Measurements from ENCODE around the gene CALML5.

Gene CALML5, protein sequence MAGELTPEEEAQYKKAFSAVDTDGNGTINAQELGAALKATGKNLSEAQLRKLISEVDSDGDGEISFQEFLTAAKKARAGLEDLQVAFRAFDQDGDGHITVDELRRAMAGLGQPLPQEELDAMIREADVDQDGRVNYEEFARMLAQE

DNA sequence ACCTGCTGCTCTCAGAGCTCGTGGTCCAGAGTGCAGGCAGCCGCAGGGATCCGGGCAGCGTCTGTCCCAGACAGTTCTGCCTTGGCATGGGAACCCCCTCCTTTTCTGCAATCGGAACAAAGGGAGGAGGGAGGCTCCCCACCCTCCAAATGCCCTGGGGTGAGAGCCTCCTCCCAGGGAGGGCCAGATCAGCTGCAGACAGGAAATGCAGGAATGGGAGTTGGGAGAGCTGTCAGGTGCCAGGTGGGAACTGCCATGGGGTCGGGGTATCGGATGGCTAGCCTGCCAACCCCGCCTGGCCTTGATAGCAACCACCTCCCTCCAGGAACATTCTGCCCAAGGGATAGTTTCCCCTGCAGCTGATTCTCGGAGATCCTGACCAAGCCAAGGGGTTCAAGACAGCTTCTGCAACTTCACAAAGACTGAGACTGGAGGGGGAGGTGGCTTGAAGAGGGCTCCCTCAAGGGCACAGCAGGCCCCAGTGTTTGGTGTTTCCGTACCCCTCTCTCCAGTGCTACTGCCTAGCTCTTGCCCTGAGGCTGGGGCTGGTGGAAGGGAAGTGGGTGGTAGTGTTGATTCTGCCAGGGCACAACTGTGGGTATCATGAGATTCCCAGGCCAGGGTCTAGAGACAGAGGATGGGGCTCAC, at the start of gene CALML5:
CALML5 (minus strand) TSS at position 78 of the 648 bp plus-strand sequence. CDS start 132 bp downstream, outside the sequence.
- no peak for DNase-seq

- no peak for DNase-seq
Observed at GRCh38 chr10:5547931-5548660, 48.7 kb upstream of the CALML5 start.

- DNase-seq: no peak
Observed at GRCh38 chr10:5547681-5547930, 48.2 kb upstream of the CALML5 start.

- no peak for DNase-seq
Observed at GRCh38 chr10:5546891-5547680, 47.7 kb upstream of the CALML5 start.

DNA sequence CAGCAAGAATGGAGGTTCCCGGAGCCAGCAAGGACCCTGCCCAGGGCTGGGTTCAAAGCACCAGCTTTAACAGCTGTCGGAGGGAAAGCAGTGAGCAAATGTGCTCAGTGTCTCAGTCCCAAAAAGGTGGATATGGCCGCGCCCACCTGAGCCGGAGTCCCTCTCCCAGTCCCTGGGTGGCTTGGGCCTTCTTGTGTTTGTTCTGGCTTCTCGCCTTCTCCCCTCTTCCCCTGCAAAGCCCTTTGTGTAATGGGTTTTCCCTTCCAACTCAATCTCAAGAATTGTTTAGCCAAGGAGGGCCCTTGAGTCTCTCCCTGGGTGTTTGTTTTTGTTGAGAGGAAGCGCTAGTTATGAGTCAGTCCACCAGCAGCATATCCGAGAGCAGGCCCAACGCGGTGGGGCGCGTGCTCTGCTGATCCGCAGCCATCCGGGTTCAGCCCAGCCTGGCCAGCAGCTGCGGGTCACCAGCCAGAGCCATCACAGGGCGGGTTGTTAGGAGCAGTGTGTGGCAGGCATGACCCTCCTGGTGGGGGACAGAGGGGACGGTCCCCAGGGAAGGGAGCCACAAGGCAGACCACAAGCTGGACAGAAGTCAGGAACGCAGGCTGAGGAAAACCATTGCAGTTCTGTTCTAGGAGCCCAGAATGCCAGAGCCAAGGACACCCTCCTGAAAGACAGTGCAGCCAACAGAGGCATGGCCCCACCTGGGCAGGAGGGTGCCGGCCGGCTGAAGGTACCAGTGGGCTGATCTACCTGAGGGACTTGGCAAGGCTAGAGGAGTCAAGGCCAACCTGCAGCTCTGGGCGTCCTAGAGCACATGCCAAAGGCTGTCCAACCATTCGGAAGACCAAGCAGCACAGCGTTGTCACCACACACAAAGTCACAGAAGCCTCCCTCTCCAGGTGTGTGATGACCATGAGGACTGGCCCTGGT, 46.7 kb upstream of the CALML5 start:
- no peak for DNase-seq

GRCh38 chr10:5545426-5545777, 46.0 kb upstream of the CALML5 start:
- DNase-seq: no peak

- DNase-seq: no peak
Observed at GRCh38 chr10:5545011-5545410, 45.6 kb upstream of the CALML5 start.

- no peak for DNase-seq
Observed at GRCh38 chr10:5544216-5544805, 44.9 kb upstream of the CALML5 start.

- no peak for DNase-seq
Observed at GRCh38 chr10:5543623-5544022, 44.3 kb upstream of the CALML5 start.

GRCh38 chr10:5542100-5542499, 42.7 kb upstream of the CALML5 start:
- DNase-seq: no peak

GRCh38 chr10:5540891-5541290, 41.5 kb upstream of the CALML5 start:
- no peak for DNase-seq

GRCh38 chr10:5540080-5540479, 40.7 kb upstream of the CALML5 start:
- no peak for DNase-seq

DNA sequence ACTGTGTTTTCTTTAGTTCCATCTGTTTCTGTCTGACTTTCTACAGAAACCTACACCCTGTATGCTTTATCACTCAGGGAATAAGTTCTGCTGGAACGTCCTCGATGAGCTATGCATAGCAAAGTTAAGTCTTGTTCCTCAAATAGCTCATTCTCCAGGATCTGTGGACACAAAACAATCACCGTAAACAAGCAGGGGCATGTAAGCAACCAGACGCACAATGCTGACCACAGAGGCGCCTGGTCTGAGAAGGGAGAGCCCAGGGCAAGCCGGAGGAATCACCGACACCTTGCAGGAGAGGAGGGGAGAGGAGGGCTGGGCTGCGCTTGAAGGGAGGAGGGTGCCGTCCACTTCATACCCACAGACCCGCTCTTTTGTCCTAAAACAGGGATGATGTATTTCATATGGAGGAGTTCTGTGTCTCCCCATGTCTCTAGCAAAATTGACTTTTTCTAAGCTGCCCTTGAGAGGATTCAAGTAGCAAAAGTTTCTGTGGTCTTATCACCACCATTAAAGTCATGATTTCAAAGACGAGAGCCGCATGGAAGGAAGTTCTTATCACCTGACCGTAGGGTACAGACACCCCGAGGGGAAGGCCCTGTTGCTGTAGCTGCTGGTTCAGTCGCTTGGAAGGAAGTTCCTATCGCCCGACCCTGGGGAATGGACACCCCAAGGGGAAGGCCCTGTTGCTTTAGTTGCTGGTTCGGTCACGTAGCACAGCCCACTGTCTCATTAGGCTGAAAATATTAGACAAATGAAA, 39.7 kb upstream of the CALML5 start:
- no peak for DNase-seq

DNA sequence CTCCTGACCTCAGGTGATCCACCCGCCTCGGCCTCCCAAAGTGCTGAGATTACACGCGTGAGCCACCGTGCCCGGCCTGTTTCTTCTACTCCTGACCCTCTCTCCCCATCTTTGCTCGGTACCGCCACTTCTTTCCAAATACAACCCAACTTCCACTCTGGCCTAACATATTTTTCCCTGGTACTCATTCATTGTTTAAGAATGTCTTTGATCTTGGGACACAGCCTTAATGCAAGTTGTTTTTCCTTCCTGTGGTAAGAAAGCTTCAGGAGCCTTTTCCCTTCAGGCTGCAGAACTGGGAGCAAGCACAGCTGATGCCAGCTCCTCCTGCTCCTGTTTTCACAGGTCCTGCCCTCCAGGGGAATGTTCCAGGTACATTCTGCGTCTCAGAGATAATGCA, 39.1 kb upstream of the CALML5 start:
- no peak for DNase-seq

GRCh38 chr10:5537684-5538083, 38.3 kb upstream of the CALML5 start:
- DNase-seq: no peak

DNA sequence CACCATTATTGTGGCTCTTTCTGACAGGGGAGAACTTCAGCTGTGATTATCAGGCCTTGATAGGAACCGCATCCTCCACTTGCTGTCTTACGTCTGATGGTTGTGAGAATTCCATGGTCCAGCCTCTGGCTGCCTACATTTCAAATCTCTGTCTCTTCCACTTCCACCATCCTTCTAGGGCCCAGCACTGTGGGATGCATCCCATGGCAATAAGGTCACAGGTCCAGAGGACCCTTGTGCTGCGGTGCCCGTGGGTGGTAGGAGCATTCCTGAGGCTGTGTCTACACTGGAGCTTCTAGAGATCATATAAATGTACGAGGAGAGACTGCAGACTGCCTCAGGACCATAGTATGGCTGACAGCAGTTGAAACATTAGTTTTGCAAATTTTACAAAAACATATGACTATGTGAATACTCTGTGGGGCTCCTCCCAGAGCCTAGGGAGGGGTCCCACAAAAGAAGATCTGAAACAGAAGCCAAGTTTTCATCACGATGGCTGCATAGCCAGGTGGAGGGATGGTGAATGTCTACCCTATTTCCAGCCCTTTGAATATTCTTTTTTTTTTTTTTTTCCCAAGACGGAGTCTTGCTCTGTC, 37.2 kb upstream of the CALML5 start:
- DNase-seq: no peak

GRCh38 chr10:5534880-5535856, 35.8 kb upstream of the CALML5 start:
- DNase-seq: no peak

- no peak for DNase-seq
Observed at GRCh38 chr10:5534051-5534821, 34.9 kb upstream of the CALML5 start.

DNA sequence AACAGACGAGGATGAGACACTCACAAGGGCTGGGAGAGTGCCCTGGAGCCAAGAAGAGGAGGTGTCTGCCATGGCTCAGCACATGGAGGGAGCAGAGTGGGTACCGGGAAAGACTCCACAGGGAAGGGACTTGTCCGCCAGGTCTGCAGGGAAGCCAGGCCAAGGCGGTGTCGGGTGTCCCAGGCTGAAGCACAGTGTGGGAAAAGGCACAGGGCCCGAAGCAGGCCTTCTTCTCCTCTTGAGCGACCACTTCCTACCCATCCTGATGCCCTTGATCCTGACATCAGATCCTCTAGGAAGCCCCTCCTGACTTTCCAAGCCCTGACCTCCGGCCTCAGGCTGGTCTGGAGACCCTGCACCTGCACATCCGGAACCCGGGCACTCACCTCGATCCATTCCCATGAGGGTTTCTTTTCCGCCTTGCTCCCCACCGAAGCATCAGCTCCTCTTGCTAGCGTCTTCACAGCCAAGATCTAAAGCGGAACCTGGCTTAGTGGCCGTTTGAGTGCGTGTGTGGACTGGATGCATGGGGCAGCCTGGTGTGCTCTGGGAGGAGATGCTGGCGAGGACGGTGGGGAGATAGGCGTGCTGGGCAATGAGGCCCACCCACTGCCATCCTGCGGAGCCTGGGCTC, 33.8 kb upstream of the CALML5 start:
- DNase-seq: no peak
